Stimulated activated CD4-positive, alpha-beta T cell treated with anti-CD3 and anti-CD28 coated beads, TNF-alpha, amount 100 ng/mL, for 1 hour (primary cell): ENCODE measurements around the gene SETD7.

ENCODE experiments used
- DNase-seq, 3 donors: peaks; one replicate each; pipeline ENCODE4 v3.0.0-alpha.2; 2020; ENCODE audit warnings: low read depth in 3 of 3, low spot score in 1 of 3

SETD7 gene

DNA sequence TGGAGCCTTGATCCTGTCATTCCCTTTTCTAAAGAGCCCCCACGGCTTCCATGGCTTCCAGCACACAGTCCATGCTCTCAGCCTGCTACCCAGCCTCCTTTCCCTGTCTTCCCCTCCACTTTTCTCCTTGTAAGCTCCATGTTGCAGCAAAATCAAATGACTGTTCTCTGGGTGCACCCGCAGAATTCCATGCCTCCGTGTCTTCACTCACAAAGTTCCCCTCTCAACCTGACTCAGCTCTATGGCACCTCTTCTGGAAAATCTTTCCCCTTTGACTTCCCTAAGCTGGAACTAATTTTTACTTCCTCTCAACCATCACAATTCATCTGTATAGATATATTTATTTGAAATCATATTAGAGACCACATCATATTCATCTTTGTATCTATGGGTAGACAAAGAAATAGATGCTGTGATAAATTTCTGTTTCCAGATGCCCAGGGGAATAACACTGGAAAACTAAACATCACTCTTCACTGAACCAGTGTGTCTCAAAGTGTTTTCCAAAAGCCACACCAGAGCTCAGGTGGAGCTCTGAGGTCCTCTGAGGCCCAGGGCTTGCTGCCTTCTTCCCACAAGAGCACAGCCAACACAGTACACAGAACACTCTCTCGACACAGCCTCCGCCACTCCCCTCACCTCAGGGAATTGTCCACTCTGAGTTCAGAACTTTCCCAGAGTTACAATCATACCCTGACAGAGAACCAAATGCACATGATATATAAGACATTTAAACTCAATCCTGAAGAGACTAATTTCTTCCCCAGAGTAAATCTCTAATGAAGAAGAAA, 3.3 kb downstream of the SETD7 start:
- DNase-seq = no peak

DNA sequence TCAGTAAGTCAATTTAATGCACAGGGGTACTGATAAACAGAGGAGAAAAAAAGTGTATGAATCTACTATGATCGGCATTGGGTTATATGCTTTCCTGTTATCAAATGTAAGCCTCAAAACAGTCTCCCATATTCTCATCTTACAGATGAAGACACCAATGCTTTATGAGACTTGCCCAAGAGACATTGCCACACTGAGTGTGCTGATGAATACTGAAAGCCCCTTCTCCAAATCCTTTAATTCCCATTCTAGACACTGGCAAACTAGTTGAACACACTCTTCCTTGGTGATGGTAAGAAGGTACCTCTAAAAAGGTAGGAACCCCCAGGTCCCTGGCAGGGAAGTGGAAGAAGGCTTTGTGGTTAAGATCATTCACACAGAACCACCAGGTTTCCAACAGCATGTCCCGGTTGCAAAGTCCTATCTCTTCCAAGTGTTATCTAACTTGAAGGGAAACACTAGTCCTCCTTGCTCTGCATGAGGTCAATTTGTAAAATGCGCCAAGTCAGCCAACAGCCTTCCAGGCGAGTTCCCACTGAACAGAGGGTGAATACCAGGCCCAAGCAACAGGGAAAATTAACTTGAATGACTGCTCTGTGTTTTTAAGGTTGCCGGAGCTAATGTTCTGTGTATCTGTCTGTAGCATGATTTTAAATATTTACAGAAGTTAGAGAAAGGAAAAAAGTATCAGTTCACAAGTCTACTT, 5.1 kb downstream of the SETD7 start:
- DNase-seq = no peak

DNA sequence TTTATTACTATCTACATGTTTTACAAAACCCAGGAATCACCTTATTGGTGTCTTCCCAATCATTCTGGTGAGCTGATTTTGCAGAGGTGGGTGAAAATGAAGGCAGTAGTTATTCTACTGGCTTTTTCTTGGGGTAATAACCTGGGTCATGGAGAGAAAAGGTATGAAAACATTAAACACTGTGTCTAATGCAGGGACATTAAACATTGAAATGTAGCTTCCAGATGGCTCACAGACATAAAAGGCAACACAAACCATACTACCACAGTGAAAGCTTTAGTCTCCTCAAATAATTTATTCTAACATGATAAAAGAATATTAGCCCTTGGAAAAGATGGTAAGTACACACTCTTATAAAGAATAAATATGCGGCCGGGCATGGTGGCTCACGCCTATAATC, 8.0 kb downstream of the SETD7 start:
- no peak for DNase-seq

DNA sequence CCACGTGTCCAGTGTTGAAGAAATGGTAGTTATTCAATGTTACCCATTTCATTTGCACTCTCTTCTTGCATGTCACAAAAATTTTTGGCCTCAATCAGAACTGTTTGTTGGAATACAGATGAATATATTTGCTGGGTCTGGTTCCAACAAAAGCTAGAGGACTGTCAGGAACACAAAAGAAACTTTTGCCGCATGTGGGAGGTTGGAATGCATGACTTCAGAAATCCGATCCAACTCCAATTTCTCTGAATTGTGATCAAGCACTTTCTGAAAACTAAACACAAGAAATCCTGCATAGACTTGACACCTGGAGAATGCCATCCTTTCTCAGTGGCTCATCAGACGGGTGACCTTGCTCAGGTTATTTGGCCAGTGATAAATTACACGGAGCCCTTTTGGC, 15.4 kb downstream of the SETD7 start:
- DNase-seq = no peak

DNA sequence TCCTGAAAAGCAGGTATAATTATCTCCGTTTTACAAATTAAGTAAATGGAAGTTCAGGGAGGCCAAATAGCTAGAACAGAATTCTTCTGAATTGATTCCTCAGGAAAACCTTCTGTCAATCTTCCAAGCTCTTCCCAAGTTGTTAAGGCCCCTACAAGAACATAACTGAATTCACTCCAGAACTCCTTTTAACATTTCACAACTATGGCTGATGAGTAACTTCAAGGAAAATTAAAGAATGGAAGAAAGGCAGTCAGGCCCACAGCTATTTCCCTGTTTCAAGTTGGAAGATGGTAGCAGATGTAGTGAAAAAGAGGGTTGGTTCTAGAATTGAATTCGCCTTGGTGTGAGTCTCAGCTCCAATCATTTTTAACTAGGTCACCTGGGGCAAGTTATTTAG, 15.9 kb downstream of the SETD7 start:
- no peak for DNase-seq

DNA sequence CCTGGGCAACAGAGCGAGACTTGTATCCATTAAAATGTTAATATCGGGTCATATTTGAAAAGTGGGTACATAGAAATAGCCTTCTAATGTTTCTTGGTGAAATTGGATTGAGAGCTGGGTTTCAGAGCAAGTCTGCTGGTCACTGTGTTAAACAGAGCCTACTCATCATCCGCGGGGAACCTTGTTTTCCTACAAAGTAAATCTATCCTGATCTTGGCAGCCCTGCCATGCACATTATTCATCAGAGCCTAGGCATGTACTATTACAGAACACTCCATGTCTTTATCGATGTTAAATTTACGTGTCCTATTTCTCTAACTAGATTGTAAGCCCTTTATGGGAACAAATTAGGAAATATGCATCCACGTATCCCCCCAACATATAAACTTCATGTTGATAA, 18.7 kb downstream of the SETD7 start:
- no peak for DNase-seq

DNA sequence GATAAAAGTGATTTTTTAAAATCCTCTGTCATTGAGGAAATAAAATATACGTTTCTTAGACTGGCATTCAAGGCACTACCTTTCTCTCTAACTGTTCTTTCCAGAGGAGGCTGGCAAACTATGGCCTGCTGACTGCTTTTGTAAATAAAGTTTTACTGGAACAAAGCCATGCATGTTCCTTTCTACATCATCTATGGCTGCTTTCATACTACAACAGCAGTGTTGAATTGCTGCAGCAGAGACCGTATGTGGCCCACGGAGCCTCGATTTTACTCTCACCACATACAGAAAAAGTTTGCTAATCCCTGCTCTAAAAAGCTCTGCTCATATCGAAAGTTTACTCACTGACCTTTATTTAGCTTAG, 20.2 kb downstream of the SETD7 start:
- DNase-seq = no peak

- no peak for DNase-seq
Observed at GRCh38 chr4:139535228-139535870, 20.7 kb downstream of the SETD7 start.

DNA sequence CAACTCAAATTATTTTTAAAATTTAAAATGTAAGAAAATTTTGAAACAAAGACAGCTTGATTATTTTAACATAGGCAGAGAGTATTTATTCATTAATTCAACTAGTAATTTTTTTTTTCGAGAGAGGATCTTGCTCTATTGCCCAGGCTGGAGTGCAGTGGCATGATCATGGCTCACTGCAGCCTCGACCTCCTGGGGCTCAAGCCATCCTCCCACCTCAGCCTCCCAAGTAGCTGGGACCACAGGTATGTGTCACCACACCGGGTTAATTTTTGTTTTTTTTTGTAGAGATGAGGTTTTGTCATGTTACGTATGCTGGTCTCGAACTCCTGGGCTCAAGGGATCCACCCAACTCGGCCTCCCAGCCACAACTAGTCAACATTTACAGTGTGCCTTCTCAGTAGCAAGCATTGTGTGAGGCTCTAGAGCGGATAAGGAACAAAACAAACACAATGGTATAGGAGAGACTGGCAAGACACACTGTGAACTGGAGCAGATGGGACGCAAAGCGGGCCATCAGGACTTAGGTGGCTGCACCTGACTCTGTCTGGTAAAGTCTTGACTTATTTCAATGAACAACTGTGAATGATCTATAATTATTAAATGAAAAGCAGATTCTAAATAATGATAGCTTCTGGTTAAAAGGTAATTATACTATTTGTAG, 21.6 kb downstream of the SETD7 start:
- no peak for DNase-seq

DNA sequence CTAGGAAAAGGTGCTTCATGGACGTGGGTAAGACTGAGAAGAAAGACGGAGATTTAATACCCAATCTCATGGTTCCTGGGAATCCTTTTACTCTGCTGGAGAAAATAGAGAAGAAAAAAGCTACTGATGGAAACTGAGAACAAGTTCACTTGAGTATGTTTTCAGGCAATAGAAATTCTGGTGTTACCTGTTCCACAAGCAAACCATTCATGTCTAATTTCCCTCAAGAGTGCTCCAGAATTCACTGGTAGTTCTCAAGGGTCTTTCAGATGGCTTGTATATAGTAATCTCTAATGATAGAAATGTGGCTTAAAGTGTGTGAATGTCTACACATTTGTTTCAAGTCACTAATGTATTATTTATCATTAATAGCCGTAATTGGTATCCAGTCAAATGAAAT, 22.5 kb downstream of the SETD7 start:
- DNase-seq = no peak

- DNase-seq = no peak
Observed at GRCh38 chr4:139532947-139533346, 23.1 kb downstream of the SETD7 start.

DNA sequence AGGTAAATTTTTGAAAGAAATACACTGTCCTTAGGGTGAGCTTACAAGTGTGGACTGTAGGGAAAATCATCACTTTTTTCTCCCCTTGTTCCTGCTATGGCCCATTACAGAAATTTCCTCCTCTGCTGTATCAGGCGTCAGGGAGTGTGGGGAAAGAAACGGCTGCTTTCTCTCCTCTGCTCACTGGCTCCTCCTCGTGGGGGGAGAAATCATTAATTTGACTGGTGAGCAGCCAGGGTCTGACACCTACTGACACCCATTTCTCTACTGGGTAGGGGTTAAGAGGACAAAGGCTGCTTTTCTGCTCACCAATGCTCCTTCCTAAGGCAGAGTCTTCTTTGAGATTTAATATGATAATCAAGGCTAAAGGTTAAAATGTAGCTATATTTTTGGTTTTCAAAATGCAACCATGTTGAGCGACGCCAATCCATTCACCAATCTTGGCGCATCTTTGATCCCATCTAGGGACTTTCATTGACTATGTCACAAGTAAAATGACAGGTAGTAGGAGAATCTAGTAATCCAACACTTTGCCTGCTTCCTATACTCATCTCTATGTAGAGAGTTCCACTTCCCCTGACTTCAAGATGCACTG, 25.1 kb downstream of the SETD7 start:
- DNase-seq = peak in 2 of 3 donors; percentile 23 to 27

GRCh38 chr4:139528377-139529005, 27.5 kb downstream of the SETD7 start:
- no peak for DNase-seq

DNA sequence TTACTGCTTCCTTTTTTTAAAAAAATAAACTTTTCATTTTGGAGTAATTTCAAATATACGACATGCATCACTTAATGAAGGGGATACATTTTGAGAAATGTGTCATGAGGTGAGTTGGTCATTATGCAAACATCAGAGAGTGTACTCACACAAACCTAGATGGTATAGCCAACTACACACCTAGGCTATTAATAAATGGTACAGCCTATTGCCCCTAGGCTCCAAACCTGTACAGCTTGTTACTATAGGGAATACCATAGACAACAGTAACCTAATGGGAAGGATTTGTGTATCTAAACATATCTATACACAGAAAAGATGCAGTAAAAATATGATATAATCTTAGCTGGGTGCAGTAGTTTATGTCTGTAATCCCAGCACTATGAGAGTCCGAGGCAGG, 29.1 kb downstream of the SETD7 start:
- DNase-seq = no peak

GRCh38 chr4:139525414-139525813, 30.6 kb downstream of the SETD7 start:
- no peak for DNase-seq

- no peak for DNase-seq
Observed at GRCh38 chr4:139524062-139524631, 31.9 kb downstream of the SETD7 start.

DNA sequence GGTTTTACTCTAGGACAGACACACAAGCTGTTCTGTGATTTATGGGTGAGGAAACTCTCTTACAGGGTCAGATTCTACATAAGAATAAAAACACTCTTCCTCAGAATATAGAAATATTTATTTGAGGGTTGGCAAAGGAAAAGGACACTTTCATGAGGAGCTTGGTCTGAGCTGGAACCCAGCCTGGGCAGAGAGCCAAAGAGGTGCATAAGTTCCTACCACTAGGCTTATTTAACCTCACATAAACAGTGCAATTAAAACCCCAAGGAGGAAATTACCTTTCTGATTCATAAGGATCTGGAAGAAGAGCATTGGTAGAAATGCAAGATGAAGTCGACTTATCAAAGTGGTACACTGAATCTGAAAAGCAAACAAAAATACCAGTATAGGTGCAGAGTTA, 32.9 kb downstream of the SETD7 start:
- no peak for DNase-seq

GRCh38 chr4:139522457-139522856, 33.6 kb downstream of the SETD7 start:
- DNase-seq = no peak

DNA sequence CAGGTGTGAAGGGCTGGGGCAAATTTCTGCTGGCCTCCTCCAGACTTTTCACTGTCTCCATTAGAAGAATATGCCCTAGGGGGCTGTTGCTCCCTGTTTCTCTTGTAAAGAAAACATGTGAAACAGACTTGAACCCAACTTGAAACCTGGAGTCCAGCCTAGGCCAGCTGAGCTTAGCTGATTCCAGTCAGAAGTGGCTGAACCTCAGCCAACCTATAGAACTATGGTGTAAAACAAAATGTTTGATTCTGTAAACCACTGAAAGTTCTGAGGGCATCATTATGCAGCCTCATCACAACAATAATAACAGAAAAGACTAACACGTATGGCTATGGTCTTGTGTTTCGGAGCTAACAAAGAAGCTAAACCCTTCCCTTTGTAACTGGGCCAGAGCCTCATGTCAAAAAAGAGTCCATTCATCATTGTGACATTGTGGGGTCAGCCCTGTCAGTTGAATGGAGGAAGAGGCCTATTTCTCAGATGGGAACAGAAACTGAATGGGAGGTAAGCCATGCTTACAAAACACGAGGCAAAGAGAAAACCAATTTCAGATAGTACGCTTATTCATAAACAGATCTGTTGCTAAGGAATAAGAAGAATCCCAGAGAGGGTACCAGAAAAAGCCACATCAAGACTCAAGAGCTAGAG, 34.1 kb downstream of the SETD7 start:
- no peak for DNase-seq

GRCh38 chr4:139515531-139515958, 40.5 kb downstream of the SETD7 start:
- DNase-seq = no peak
